ENCODE data around the gene SYK. TPM values are rescaled to one million over a fixed set of nuclear protein-coding genes. Genes with fewer than 3 reads are reported as not detected.

The SYK gene
- polyA plus RNA-seq, 1 of the 3 experiments (the other 2 are of a cell fraction): not detected

DNA sequence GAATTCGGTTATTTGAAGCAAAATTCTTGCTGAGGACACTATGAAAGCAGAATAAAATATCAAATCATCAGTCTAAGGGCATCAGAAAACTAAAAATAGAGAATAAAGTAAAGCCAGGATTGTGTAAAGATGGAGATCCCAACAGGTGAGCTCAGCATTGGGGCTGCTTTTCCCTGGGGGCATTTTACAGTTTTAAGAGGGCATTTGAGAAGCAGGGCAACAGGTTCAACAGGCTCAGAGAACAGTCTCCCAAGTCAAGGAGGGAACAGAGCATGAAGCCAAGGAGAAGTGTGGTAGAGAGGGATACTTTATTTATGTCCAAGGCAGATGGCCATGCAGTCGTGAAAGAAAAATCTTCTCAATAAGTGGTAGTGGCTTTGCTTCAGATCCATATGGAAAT lies 145.4 kb downstream of the SYK start:
- H3K9me3 ChIP-seq: no peaks in the 10 kb centered on the region
- H3K27me3 ChIP-seq (ENCODE audit: insufficient read depth): peaks cover 7% of the 10 kb centered on the region; the same call in 1 of the 2 replicates
- 1% methylated on average over 2 of the region's 2 CpGs for WGBS (ENCODE audit: low lambda C conversion rate)
- H3K36me3 ChIP-seq (replicated peaks in 1 of 2; ENCODE audit: control insufficient read depth in 1 of 2, insufficient read depth in 2 of 2, low read length in 1 of 2): no peaks in the 10 kb centered on the region
- no peaks in the 10 kb centered on the region for H3F3A ChIP-seq (replicated peaks; ENCODE audit: insufficient read depth)
- ChIA-PET CTCF (interaction anchor here (1.2 to 2.0 kb wide), 2 partner anchors 17 to 1003 kb away, joined by 3 to 5 read pairs; partner anchors contain the start of gene ROR2), POLR2A (no interaction called here)
- H3K4me1 ChIP-seq (ENCODE audit: control insufficient read depth in 1 of 2, insufficient read depth in 2 of 2, low read depth in 1 of 2, low read length in 1 of 2): no peaks in the 10 kb centered on the region; a peak in 1 of 4 replicates
- no peak overlapping the region for H3K27ac ChIP-seq (ENCODE audit: low read depth in 2 of 2, low read length in 1 of 2)
- H2AFZ ChIP-seq (ENCODE audit: low read depth): no peak overlapping the region
- H3K4me3 ChIP-seq (ENCODE audit: low read depth in 2 of 2, low read length in 1 of 2): no peak overlapping the region
- TF ChIP-seq SIN3A (IDR thresholded peaks at IDR 0.05; ENCODE audit: borderline replicate concordance, low read depth, low read length): no peak
- TF ChIP-seq, protein P1, sequence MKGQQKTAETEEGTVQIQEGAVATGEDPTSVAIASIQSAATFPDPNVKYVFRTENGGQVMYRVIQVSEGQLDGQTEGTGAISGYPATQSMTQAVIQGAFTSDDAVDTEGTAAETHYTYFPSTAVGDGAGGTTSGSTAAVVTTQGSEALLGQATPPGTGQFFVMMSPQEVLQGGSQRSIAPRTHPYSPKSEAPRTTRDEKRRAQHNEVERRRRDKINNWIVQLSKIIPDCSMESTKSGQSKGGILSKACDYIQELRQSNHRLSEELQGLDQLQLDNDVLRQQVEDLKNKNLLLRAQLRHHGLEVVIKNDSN (IDR thresholded peaks at IDR 0.05; ENCODE audit: borderline replicate concordance, low read depth): no peak
- TF ChIP-seq, protein P2, sequence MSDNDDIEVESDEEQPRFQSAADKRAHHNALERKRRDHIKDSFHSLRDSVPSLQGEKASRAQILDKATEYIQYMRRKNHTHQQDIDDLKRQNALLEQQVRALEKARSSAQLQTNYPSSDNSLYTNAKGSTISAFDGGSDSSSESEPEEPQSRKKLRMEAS (IDR thresholded peaks at IDR 0.05; ENCODE audit: low read depth): no peak
- TF ChIP-seq, protein P3, sequence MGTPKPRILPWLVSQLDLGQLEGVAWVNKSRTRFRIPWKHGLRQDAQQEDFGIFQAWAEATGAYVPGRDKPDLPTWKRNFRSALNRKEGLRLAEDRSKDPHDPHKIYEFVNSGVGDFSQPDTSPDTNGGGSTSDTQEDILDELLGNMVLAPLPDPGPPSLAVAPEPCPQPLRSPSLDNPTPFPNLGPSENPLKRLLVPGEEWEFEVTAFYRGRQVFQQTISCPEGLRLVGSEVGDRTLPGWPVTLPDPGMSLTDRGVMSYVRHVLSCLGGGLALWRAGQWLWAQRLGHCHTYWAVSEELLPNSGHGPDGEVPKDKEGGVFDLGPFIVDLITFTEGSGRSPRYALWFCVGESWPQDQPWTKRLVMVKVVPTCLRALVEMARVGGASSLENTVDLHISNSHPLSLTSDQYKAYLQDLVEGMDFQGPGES (IDR thresholded peaks at IDR 0.05; ENCODE audit: low read depth, low read length): no peak
- no peak for TF ChIP-seq RFX5 (IDR thresholded peaks at IDR 0.05; ENCODE audit: low read length)
- TF ChIP-seq MXI1 (IDR thresholded peaks at IDR 0.05; ENCODE audit: low read depth, low read length): no peak
- no peak for TF ChIP-seq YY1 (IDR thresholded peaks at IDR 0.05; ENCODE audit: low read depth)
- no peak for TF ChIP-seq RXRA (IDR thresholded peaks at IDR 0.05; ENCODE audit: borderline replicate concordance, low read depth)
- no peak for TF ChIP-seq REST (IDR thresholded peaks at IDR 0.05; ENCODE audit: low read depth, low read length)
- TF ChIP-seq TAF1 (IDR thresholded peaks at IDR 0.05; ENCODE audit: borderline replicate concordance, low read depth, low read length): no peak
- TF ChIP-seq RCOR1 (IDR thresholded peaks at IDR 0.05; ENCODE audit: low read length): no peak
- TF ChIP-seq JUND (IDR thresholded peaks at IDR 0.05): no peak
- no peak for TF ChIP-seq FOSL2 (IDR thresholded peaks at IDR 0.05; ENCODE audit: borderline replicate concordance, low read depth)
- no peak for TF ChIP-seq GABPA (IDR thresholded peaks at IDR 0.05; ENCODE audit: low read depth)
- TF ChIP-seq TEAD4 (IDR thresholded peaks at IDR 0.05; ENCODE audit: borderline replicate concordance, insufficient read depth): no peak
- TF ChIP-seq, protein P4, sequence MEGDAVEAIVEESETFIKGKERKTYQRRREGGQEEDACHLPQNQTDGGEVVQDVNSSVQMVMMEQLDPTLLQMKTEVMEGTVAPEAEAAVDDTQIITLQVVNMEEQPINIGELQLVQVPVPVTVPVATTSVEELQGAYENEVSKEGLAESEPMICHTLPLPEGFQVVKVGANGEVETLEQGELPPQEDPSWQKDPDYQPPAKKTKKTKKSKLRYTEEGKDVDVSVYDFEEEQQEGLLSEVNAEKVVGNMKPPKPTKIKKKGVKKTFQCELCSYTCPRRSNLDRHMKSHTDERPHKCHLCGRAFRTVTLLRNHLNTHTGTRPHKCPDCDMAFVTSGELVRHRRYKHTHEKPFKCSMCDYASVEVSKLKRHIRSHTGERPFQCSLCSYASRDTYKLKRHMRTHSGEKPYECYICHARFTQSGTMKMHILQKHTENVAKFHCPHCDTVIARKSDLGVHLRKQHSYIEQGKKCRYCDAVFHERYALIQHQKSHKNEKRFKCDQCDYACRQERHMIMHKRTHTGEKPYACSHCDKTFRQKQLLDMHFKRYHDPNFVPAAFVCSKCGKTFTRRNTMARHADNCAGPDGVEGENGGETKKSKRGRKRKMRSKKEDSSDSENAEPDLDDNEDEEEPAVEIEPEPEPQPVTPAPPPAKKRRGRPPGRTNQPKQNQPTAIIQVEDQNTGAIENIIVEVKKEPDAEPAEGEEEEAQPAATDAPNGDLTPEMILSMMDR (IDR thresholded peaks at IDR 0.05): no peak
- no peak for TF ChIP-seq CHD2 (IDR thresholded peaks at IDR 0.05; ENCODE audit: low read length, partially characterized antibody)
- TF ChIP-seq, protein P5, sequence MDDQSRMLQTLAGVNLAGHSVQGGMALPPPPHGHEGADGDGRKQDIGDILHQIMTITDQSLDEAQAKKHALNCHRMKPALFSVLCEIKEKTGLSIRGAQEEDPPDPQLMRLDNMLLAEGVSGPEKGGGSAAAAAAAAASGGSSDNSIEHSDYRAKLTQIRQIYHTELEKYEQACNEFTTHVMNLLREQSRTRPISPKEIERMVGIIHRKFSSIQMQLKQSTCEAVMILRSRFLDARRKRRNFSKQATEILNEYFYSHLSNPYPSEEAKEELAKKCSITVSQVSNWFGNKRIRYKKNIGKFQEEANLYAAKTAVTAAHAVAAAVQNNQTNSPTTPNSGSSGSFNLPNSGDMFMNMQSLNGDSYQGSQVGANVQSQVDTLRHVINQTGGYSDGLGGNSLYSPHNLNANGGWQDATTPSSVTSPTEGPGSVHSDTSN (IDR thresholded peaks at IDR 0.05): no peak
- TF ChIP-seq GATA2 (CRISPR knock-in tag; IDR thresholded peaks at IDR 0.05): no peak
- no peak for DNase-seq
- no peaks in the 10 kb centered on the region for H3K9me2 ChIP-seq
- no peaks in the 10 kb centered on the region for H3K79me2 ChIP-seq (ENCODE audit: insufficient read depth)
- no peak overlapping the region for H3K9ac ChIP-seq
- H4K20me1 ChIP-seq (ENCODE audit: insufficient read depth): no peaks in the 10 kb centered on the region
- no peak overlapping the region for H3K4me2 ChIP-seq
